Lower lobe of right lung (tissue), 2 donors: Measurements from ENCODE around the gene PCDHB11. TPM values are rescaled to one million over a fixed set of nuclear protein-coding genes. Genes with fewer than 3 reads are reported as not detected.
"Not testable (repeated sequence)": the region's sequence is repeated elsewhere in the genome, so short reads cannot be mapped to it uniquely, and the experiment has no call there.

Experiments
- ATAC-seq, 2 donors: fragments of 200-7000 bp; cut with Tn5 transposase; one replicate each; pipeline ENCODE4 v1.9.1; 2020 to 2022; ENCODE audit warnings: mild to moderate bottlenecking in 2 of 2, moderate library complexity in 2 of 2
- DNase-seq: peaks from one replicate; pipeline ENCODE4 v3.0.0-alpha.2; 2020
- H3K27ac ChIP-seq: fragments of 200-600 bp; one replicate; pipeline ENCODE4 v1.8.0; 2022
- H3K27me3 ChIP-seq: fragments of 200-600 bp; one replicate; pipeline ENCODE4 v1.8.0; 2022; ENCODE audit warnings: low read depth
- H3K36me3 ChIP-seq: fragments of 200-600 bp; one replicate; pipeline ENCODE4 v1.8.0; 2022; ENCODE audit warnings: mild to moderate bottlenecking
- H3K4me1 ChIP-seq: fragments of 200-600 bp; one replicate; pipeline ENCODE4 v1.8.0; 2022
- H3K4me3 ChIP-seq: fragments of 200-600 bp; one replicate; pipeline ENCODE4 v1.8.0; 2022; ENCODE audit warnings: mild to moderate bottlenecking
- H3K9me3 ChIP-seq: fragments of 200-600 bp; one replicate; pipeline ENCODE4 v1.8.0; 2022
- intact Hi-C: fragments of 100-400 bp; cut with DNase I; formaldehyde crosslinking; loops from one replicate; pipeline ENCODE4 v1.11.0; 2022
- long read RNA-seq: library from polyadenylated mRNA; unstranded; transcript quantifications from one replicate; pipeline ENCODE4 v2.0.0, GENCODE V29; 2021
- total RNA-seq: library from RNA; stranded (reverse); fragmentation: NEBNext Ultra II Directional; extraction: Animal tissue kit (Norgen Biotek cat#: 25700); gene quantifications from one replicate; pipeline ENCODE4 v1.2.1, GENCODE V29; 2021
- TF ChIP-seq, protein P1 (sequence below): fragments of 200-600 bp; IDR thresholded peaks from one replicate; pipeline ENCODE4 v1.8.0; 2022; ENCODE audit warnings: antibody characterized with exemption, mild to moderate bottlenecking
- donor health status: DM: no; HTN: yes; CAD: no; lungs with severe emphysema.

The PCDHB11 gene
- total RNA-seq = 2.7 TPM
- long read RNA-seq, full-length matches to known transcripts = 2 of 2 reads
- long read RNA-seq, partial matches to known transcripts = 0 of 2 reads
- long read RNA-seq, other reads (novel, unspliced or antisense) = 0 of 2 reads

DNA sequence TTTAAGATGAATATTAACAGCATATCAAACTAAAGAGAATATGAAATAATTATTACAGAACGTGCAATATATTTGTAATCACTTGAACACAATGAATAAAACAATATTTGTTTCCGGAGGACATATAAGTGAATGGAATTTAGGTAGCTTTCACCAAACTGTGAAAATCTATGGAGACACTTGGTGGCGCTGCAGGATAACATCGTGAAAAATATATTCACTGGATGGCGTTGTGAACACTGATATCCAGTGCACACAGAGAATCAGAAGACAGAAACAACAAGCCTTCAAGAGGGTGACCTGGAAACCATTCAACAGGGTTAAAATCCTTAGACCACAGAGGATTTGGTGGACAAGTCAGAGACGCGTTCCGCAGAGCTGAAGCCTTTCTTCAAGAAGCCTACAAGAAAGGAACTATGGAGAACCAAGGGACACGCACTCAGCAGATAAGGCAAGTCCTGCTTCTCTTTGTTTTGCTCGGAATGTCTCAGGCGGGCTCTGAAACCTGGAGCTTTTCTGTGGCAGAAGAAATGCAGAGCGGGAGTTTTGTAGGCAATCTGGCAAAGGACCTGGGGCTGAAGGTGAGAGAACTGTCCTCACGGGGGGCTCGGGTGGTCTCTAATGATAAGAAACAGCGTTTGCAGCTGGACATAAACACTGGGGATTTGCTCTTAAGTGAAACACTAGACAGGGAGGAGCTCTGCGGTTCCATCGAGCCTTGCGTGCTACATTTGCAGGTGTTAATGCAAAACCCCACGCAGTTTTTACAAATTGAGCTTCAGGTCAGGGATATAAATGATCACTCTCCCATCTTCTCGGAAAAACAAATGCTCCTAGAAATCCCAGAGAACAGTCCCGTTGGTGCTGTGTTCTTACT lies at the start of gene PCDHB11:
TSS of gene PCDHB11 (plus strand) at position 269 of the 877 bp plus-strand sequence. CDS start at position 417, 148 bp downstream.
- Histone ChIP-seq H3K27me3 (no peaks in the 10 kb centered on the region), H3K9me3 (peaks cover 57% of the 10 kb centered on the region), H3K4me3 (no peak within 1 kb of the TSS), H3K4me1 (no peaks in the 10 kb centered on the region), H3K27ac (no peak within 1 kb of the TSS), H3K36me3 (no peaks in the 10 kb centered on the region)
- ATAC-seq (no peak), DNase-seq (no peak)
- intact Hi-C loops = no loop called here
- TF ChIP-seq, protein P1, sequence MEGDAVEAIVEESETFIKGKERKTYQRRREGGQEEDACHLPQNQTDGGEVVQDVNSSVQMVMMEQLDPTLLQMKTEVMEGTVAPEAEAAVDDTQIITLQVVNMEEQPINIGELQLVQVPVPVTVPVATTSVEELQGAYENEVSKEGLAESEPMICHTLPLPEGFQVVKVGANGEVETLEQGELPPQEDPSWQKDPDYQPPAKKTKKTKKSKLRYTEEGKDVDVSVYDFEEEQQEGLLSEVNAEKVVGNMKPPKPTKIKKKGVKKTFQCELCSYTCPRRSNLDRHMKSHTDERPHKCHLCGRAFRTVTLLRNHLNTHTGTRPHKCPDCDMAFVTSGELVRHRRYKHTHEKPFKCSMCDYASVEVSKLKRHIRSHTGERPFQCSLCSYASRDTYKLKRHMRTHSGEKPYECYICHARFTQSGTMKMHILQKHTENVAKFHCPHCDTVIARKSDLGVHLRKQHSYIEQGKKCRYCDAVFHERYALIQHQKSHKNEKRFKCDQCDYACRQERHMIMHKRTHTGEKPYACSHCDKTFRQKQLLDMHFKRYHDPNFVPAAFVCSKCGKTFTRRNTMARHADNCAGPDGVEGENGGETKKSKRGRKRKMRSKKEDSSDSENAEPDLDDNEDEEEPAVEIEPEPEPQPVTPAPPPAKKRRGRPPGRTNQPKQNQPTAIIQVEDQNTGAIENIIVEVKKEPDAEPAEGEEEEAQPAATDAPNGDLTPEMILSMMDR = no peak

DNA sequence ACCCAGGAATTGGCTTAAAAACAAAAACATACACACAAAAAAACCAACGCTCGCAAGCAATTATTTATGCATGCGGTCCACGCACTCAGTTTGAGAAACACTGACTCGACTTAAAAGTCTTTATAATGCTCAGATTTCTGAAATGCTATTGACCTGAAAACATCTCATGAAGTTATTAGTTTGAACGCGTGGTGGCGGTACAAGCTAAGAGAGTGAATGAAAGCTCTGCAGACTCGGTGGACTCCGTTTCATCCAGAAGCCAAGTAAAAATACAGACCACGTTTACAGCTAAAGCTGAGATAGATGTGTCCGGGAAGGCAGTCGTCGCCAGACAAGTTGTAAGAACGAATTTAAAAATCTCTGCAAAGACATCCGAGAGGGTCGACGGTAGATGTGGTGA lies 49.6 kb upstream of the PCDHB11 start, which contains the start of gene PCDHB6:
TSS of gene PCDHB6 (plus strand) at position 246 of the 400 bp plus-strand sequence. CDS start 201 bp downstream, outside the sequence.
- no peak for ATAC-seq
- intact Hi-C loops = no loop called here
- no peak within 1 kb of the TSS for H3K27ac ChIP-seq

DNA sequence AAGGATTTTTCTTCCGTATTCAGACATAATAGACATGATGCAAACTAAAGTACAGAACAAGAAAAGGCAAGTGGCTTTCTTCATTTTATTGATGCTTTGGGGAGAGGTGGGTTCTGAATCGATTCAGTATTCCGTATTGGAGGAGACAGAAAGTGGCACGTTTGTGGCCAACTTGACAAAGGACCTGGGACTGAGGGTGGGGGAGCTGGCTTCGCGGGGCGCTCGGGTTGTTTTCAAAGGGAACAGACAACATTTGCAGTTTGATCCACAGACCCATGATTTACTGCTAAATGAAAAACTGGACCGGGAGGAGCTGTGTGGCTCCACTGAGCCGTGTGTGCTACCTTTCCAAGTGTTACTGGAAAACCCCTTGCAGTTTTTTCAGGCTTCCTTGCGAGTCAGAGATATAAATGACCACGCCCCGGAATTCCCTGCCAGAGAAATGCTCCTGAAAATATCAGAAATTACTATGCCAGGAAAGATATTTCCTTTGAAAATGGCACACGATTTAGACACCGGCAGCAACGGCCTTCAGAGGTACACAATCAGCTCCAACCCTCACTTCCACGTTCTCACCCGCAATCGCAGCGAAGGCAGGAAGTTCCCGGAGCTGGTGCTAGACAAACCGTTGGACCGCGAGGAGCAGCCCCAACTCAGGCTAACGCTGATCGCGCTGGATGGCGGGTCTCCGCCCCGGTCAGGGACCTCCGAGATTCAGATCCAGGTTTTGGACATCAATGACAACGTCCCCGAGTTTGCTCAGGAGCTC lies 49.0 kb upstream of the PCDHB11 start:
- H3K4me1 ChIP-seq = no peaks in the 10 kb centered on the region
- H3K36me3 ChIP-seq = no peaks in the 10 kb centered on the region
- H3K27ac ChIP-seq = no peak overlapping the region
- peaks cover 9% of the 10 kb centered on the region for H3K9me3 ChIP-seq
- intact Hi-C loops = no loop called here
- TF ChIP-seq, protein P1 = no peak
- ATAC-seq (no peak), DNase-seq (no peak)
- no peaks in the 10 kb centered on the region for H3K27me3 ChIP-seq
- peak overlapping the region; percentile 15 for H3K4me3 ChIP-seq

More for the DNA sequence above, 49.6 kb upstream of the PCDHB11 start, which contains the start of gene PCDHB6:
- no peaks in the 10 kb centered on the region for H3K36me3 ChIP-seq
- H3K4me3 ChIP-seq = peak within 1 kb of the TSS; percentile 15
- no peaks in the 10 kb centered on the region for H3K27me3 ChIP-seq
- TF ChIP-seq, protein P1 = peak; percentile 11
- DNase-seq = no peak
- no peaks in the 10 kb centered on the region for H3K4me1 ChIP-seq
- H3K9me3 ChIP-seq = peaks cover 9% of the 10 kb centered on the region

DNA sequence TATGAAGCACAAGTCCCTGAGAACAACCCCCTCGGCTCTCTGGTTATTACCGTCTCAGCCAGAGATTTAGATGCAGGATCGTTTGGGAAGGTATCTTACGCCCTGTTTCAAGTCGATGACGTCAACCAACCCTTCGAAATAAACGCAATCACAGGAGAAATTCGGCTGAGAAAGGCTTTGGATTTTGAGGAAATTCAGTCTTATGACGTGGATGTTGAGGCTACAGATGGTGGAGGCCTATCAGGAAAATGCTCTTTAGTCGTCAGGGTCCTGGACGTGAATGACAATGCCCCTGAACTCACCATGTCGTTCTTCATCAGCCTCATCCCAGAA lies 48.5 kb upstream of the PCDHB11 start:
- H3K4me3 ChIP-seq = no peak overlapping the region
- intact Hi-C loops = no loop called here
- ATAC-seq (no peak), DNase-seq (no peak)
- H3K27ac ChIP-seq = no peak overlapping the region
- H3K36me3 ChIP-seq = no peaks in the 10 kb centered on the region
- peaks cover 11% of the 10 kb centered on the region for H3K9me3 ChIP-seq
- H3K27me3 ChIP-seq = no peaks in the 10 kb centered on the region
- no peaks in the 10 kb centered on the region for H3K4me1 ChIP-seq
- TF ChIP-seq, protein P1 = no peak

DNA sequence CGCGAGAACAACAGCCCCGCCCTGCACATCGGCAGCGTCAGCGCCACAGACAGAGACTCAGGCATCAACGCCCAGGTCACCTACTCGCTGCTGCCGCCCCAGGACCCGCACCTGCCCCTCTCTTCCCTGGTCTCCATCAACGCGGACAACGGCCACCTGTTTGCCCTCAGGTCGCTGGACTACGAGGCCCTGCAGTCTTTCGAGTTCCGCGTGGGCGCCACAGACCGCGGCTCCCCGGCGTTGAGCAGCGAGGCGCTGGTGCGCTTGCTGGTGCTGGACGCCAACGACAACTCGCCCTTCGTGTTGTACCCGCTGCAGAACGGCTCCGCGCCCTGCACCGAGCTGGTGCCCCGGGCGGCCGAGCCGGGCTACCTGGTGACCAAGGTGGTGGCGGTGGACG lies 47.8 kb upstream of the PCDHB11 start:
- intact Hi-C loops, H3K4me3 ChIP-seq, H3K27me3 ChIP-seq, ATAC-seq, H3K36me3 ChIP-seq, DNase-seq, H3K4me1 ChIP-seq, H3K27ac ChIP-seq: not testable (repeated sequence)
- peaks cover 18% of the 10 kb centered on the region for H3K9me3 ChIP-seq

DNA sequence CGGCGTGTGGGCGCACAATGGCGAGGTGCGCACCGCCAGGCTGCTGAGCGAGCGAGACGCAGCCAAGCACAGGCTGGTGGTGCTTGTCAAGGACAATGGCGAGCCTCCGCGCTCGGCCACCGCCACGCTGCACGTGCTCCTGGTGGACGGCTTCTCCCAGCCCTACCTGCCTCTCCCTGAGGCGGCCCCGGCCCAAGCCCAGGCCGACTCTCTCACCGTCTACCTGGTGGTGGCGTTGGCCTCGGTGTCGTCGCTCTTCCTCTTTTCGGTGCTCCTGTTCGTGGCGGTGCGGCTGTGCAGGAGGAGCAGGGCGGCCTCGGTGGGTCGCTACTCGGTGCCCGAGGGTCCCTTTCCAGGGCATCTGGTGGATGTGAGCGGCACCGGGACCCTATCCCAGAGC lies 47.3 kb upstream of the PCDHB11 start:
- H3K4me1 ChIP-seq, H3K27me3 ChIP-seq, intact Hi-C loops, H3K27ac ChIP-seq, H3K36me3 ChIP-seq, H3K4me3 ChIP-seq, ATAC-seq, DNase-seq: not testable (repeated sequence)
- peaks cover 19% of the 10 kb centered on the region for H3K9me3 ChIP-seq
